ENCODE data around the gene GRID1.

The GRID1 gene

DNA sequence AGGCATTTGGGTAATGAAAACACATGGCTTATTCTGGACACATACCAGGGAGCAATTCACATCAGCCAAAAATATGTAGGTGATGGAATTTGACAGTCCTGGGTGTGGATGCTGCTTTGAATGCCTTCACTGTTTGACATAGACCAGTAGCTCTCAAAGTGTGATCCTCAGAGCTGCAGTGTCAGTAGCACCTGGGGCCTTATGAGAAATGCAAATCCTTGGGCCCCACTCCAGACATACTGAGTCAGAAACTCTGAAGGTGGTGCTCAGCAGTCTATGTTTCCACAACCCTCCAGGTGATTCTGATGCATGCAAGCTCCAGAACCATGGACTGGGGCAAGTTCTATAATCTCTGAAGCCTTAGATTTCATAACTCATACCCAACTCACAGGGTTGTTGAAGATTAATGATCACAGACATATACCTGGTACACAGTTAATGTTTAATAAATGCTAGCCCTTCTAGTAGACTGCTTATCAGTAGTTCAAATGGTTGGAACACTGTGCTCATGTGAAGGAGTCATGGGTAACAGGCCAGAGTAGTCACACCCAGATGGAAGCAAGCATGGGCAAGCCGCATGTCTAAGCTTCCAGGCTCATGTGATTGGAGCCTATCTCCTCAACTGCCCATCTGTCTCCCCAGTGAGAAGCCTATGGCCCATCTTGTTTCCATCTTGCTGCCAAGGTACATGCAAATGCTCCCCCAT, 715.7 kb downstream of the GRID1 start:
- no peak for DNase-seq

DNA sequence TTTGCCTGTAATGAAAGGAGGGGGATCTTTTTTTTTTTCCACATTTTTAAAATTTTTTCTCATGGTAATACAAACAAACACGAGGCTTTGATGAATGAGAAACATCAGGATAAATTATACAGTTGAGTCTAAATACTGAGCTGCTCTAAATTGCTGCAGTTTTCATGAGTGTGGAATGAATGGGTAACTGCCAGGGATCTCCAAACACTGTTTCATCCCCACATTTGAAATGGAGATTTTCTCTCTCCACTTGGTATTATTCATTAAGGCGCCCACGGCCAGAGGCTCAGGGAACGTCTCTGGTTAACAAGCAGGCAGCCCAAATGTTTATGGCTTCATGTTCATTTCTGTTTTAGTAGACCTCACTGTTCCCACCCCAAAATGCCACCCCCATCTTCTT, 717.1 kb downstream of the GRID1 start:
- DNase-seq: no peak

DNA sequence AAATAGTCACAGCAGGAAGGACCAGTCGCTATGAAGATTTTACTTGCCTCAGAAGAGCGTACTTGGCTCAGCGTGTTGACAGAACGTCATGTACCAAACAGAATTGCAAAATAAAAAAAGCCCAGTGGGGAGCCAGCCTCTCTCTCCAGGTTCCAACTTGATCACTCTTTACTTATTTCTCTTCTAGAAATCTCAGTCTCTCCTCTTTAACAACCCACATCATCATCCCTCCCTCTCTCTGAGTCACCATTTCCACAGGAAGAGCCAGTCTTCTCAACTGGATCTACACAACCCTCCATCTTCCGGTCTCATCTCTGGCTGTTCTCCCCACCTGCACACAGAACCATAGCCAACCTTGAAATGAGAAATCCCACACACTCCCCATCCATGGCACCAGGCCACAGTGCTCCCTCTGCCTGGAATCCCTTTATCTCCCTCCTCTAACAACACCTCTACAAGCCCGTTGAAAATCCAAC, 718.3 kb downstream of the GRID1 start:
- no peak for DNase-seq

DNA sequence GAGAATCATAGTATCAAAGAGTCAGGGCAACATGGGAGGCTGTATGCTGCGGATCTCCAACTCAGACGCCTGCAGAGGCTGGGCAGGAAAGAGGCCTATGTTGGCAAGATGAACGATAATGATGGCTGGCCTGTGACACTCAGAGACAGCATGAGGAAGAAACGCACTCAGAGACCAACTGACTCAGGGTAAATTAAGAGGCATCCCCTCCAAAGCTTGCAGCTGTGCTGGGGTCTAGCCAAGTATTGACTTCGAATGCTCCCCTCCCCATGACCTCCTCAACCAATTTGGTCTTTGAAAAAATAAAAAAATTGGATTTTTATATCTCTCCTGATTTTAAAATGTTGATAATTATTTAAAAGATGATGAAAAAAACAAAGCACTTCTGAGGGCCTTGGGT, 718.9 kb downstream of the GRID1 start:
- DNase-seq: no peak

DNA sequence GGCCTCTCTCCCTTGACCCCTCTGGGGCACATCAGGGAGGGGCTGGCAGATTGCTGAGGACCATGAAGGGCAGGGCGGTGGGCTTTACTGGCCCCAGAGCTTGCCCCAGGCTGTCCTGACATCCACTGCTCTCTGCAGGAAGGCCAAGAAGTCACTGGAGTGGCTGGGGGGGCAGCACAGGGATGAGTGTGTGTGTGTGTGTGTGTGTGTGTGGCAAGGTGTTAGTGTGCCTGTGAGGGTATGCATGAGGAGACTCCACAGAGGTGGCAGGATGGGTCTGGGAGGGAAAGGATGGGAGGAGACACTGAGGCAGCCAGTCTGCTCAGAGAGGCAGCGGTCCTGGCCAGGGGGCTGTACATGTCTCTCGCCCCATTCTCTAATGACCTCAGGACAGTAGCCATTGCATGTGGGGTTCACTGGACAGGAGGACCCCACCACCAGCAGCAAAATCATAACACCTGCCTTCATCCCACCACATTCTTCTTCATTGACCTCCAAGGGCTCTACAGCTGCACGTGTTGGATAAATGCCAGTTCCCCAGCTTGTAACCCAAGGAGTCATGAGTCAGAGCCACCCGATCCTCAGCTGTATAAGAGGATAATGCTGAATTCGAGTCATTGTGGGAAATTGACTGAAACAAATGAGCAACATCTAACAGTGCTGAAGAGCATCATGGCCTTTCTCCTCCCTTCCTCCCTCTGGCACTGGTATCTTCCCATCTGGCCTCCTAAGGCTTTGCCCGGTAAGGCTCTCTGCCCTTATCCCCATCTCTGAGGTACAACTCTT, 720.5 kb downstream of the GRID1 start:
- no peak for DNase-seq

DNA sequence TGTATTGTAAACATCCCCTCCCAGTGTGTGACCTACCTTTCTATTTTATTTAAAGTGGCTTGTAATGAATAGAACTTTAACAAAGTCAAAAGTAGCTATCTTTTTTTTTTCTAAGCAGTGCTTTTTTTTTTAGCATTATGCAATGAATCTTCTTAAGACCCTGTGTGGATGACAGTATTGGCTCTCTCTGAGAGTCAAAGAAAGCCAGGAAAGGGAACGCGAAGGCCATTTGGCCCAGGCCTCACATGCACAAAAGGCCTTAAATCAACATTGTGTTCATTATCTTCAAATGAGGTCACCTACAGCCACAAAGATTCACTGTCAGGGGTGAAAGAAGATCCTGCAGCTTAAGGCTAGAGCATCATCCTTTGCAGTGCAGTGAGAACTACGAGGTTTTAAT, 721.5 kb downstream of the GRID1 start:
- DNase-seq: no peak

DNA sequence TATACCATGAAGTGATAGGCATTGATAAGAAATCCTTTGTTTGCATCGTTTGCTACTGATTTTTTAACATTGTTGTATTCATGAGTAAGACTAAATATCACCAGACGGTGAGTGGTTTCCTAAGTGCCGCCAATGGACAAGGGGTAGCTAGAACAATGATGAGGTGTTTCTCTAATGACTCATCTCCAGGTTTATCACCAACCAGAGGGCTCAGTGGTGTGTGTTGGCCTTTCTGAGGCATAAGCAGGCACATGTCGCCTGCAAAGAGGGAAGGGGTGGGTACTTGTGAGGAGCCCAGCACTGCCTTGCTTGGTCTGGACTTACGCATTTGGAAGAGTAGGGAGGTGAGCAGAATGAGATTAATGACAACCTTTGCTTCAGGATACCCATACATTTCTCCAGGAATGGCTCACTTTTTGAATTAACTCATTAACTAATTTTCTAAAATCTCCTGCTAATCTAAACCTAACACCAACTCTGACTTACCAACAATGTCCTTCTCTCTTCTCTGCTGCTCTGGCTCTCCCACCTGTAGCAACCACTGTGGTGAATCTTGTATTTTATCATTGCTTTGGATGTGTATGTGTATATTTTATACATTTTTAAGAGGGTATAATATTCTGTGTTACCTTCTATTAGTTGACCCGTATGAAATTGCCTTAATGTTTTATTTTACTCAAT, 722.6 kb downstream of the GRID1 start:
- DNase-seq: no peak

DNA sequence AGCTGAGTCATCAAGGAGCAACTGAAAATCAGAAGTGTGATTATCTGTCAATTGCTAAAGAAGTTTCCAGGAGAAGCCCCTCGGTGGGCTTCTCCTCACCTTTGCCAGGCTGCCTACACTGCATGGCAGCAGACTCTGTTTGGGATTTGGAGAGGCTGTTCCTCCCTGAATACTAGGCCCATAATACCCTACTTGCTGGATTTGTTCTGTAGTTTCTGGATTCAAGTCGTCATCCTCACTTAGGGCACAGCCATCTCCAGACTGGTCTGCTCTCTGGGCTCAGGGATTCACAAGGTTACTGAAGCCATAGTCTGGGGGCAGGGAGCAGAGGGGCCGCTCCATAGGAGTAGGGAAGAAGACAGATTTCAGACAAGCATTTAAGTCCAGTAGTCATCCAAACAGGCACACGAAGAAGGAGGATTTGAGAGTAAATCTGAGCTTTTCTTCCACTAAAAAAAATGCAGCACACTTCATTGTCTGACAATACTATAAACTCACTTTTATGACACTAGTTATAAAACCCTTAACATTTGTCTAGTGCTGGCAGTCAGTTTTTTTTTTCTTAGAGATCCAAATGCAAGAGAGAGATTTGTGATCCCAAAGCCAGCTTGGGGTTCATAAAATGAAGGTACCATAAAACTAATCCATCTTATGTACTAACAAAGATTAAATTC, 723.3 kb downstream of the GRID1 start:
- no peak for DNase-seq

DNA sequence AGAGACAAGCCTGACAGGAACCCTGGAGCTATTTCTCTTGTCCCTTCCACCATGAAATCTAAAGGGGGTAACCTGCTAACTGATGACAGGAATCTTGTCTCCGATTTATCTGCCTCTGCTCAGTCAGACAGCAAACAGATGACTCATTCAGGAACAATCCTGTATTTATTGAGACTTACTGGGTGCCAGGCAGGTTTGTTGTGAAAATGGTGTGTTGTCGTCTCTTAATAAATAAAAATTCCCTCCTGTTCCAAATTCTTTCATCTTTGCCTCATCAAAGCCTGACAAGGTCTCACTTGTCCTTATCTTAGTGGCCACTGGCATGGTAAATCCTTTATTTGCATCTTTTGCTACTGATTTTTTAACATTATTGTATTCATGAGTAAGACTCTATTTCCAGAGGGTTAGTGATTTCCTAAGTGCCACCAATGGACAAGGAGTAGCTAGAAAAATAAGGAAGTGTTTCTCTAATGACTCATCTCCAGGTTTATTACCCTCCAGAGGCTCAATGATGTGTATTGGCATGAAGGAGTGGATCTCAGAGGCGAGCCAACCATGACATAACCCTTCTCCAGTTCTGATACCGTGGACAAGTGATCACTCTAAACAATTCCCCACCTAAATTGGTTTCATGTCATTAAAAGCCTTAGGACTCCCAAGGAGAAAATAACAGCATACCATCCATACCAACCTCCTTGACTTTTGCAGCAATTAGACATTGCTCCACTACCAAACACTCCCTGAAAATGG, 724.0 kb downstream of the GRID1 start:
- DNase-seq: no peak

DNA sequence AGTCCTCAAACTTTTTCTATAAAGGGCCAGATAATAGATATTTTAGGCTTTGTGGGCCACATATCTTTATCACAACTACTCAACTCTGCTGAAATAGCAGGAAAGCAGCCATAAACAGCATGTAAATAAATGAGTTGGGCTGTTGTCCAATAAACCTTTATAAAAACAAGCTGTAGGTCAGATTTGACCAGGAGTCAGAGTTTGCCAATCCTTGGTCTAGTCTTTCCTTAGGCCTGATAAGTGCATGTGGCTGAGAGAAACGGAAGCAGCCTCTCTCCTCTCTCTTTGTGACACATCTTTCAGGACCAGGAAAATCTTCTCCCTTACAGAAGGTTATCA, 724.5 kb downstream of the GRID1 start:
- no peak for DNase-seq

DNA sequence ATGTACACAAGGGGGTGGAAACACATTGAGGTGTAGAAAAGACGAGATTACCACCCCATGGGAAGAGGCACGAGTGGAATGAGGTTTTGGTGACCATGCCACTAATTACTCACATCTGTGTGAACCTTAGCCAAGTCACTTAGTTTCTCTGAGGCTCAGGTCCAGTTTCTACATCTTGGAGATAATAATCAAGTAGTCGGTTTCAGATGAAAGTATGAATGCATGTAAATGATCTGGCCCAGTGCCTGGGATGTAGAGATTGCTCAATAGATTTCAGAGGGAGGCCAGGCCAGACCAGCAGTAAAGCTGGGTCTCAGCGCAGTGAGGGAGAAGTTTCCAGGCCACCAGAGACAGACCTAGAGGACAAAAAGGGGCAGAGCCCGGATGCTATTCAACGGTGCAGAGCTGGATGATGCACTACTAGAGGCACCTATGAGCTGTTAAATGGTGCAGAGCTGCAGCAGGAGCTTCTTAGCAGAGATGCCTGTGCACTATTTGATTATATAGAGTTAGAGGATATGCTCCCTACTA, 725.1 kb downstream of the GRID1 start:
- DNase-seq: no peak

DNA sequence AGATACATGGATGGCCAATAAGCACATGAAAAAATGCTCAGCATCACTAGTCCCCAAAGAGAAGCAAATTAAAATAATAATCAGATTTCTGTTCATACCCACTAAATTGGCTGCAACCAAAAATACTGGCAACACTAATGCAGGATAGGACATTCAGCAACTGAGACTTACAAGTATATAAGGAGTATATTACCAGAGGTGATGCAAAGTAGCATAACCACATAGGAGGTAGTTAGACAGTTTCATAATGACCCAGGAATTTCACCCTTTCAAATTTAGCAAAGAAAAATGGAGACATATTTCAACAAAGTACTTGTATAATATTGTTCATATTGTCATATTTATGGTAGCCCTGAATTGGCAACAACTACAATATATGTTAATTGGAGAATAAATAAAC, 727.8 kb downstream of the GRID1 start:
- no peak for DNase-seq

DNA sequence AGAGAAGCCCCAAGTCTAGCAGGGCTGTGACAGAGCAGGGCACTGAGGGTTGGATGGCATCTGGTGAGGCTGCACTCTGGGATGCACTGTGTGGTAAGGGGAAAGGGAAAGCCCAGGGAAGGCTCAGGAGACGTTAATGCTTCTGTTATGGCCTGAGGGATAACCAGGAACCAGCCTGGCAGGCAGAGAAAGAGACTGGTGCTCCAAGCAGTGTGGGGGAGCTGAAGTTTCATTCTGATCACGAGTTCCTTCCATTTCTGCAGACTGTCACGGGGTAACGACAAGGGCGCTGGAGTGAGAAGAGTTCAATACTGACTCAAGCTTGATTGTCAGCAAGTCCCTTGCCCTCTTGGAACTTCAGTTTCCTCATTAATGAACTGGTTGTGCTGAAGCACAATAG, 730.9 kb downstream of the GRID1 start:
- DNase-seq: no peak

DNA sequence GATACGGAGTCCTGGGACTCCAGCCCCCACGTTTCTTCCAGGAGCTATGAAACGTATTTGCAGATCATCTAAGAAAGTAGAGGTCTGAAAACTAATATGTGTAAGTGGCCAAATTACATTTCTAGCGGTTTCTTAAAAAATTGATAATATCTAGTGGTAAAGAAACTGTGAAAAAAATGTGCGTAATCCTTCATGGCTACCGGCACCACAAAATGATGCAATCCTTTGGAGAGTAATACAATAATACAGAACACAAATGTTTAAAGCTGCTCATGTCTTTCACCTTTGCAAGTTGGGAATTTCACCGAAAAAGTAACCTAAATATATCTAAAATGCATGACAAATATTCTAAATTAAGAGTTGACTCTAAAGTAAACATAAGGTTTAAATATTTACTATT, 742.1 kb downstream of the GRID1 start:
- DNase-seq: no peak

DNA sequence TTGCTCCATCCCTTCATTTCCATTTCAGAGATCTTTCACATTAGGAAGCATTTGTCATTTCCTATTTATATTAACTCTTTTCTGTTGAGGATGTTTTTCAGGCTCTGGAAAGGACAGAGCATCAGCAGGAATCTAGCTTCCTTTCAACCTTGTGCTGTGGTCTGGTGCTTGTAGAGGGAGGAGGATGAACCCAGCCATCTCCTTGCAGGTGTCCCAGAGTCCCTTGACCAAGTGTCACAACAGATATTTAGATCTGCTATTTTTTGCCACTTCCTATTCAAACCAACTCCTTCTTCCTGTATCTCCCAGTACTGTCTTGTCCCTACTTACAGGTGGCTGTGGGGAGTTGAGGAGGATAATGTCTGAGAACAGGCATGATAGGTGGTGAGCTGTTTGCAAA, 742.8 kb downstream of the GRID1 start:
- DNase-seq: no peak

DNA sequence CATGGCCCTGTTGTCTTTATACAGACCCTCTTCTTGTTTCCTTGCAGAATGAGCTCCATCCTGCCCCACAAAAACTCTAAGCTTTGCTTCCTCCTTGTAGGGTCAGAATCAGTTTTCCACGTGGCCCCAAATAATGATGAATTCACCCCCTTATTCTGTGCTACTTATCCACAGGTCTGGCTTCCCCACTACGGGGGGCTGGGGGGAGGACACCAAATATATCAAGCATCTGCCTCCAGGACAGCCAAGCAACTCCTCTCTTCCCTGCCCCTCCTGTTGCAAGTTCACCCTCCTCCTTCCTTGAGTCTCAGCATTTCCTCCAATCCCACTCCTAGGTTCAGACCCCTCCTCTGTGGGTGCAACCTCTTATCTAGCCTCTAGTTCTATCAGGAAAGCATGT, 743.3 kb downstream of the GRID1 start:
- no peak for DNase-seq

DNA sequence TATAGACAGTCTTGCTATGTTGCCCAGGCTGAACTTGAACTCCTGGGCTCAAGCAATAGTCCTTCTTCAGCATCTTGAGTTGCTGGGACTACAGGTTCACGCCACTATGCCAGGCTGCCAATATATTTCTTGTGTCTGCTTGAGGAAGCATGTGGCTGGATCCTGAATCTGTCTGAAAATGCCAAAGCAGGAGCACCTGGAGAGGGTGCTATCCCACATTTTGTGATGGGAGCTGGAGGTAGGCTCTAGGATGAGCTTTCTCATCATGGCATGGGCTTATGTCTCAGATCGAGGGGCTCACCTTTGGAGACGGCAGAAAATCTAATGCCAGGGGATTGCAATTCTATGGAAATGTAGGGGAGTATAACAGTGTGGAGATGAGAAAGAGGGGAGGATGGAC, 744.2 kb downstream of the GRID1 start:
- DNase-seq: no peak

DNA sequence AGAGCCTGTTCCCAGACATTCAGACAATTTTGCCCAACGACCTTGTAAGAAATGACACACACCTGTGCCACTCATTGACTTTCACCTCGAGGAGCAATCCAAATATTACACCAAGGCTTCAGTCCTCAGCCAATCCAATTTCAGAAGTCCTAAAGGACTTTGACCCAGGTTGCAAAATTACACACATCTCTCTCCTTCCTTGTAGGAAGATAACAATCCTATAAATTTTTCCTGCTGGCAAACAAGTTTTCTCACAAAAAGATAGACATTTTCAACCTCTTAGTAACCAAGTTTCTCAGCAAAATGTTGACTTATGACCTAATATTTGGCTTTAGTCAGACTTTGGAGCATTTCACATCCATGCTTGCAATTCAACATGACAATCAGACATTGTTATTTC, 745.0 kb downstream of the GRID1 start:
- DNase-seq: no peak

DNA sequence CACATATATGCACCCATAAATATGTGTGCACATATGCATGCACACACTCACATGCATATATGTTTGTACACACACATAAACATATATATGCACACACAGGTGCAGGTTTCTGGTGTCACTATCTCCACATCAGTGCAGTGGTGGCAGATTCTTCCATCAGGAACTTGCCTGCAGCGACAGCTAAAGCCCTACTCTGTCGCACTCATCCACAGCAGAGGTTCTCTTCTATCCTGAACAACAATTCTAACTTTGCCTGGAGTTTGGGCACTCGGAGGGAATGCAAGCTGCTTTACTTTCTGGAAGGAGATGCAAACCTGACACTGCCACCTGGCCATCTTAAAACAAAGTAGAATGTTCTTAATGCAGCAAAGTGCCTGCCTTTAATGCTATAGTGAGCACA, 745.8 kb downstream of the GRID1 start:
- no peak for DNase-seq

DNA sequence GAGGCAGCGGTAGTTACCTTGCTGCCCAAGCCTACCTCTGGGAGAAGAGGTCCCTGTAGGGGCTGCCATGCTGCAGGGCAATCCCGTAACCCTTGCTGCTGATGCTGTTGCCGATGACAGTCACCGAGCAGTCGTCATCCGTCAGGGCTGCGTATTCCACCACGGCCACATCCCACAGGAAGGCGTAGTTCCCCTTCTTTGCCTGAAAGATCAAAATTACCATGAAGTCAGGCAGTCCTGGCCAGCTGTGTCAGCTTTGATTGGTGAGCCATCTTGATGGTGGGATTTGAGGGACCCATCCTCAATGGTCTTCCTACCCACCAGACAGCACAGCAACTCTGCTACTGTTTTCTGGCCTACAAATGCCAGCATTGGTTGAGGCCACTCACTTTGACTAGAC, 746.8 kb downstream of the GRID1 start:
- no peak for DNase-seq

DNA sequence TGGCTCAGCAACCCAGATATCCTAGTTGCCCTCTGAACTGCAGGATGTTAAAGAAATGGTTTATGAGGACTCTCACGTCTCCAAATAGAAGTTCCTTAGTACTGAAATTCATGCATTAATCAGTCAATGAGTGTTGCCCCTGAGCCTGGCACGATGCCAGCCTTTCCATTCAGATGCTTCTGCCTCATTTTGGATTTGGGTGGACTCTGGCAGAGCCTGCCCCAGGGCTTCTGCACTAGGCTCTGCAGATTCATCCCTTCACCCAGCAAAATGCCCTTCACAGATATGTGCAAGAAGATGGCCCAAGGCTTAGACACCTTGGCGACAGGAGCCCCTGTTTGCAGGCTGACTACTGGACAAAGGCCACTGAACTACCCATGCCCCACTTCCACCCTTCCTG, 747.8 kb downstream of the GRID1 start:
- no peak for DNase-seq

DNA sequence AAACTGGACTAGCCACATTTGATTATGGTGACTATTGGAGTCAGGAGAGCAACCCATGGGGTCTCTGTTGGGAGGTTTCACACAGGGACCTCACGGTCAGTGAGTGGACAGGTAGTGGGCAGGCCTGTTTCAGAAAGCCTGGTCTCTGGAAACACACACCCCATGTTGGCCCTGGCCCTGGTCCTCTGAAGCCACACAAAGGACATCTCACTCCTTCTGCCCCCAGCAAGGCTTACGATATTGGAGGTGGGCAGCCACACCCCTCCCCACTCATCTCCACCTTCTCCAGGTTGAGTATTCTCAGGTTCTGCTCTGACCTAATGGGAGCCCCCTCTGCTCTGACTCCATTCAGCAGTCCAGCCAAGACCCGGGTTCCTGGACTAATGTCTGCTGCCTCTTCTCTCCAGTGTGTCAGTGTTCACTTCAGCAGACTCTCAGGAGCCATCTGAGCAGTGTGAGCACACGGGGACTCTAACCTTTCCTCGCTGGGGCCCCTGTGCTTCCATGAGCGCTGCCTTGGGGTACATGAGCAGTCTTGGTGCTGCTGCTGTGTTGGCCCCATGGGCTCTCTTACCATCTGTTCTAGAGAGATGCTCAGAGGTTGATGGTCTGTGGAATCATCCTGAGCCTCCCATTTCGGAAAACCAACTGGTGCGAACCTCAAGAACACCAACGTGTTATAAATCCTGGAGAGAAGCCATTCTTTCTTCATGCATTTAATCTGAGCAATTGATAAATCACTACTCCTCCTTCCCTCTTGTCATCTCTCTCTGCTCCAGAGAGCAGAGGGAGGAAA, 748.6 kb downstream of the GRID1 start:
- DNase-seq: no peak
